GM12873 (cell line): ENCODE measurements around the gene KIF21B.

Source experiments
- TF ChIP-seq, protein P1 (sequence below): IDR thresholded peaks from 2 replicates; pipeline ENCODE4 v1.5.1; 2012; ENCODE audit warnings: low read depth, mild to moderate bottlenecking, moderate library complexity, low read length, control low read depth; ENCODE audit not compliant: insufficient read depth; ENCODE audit errors: missing control alignments

The KIF21B gene

DNA sequence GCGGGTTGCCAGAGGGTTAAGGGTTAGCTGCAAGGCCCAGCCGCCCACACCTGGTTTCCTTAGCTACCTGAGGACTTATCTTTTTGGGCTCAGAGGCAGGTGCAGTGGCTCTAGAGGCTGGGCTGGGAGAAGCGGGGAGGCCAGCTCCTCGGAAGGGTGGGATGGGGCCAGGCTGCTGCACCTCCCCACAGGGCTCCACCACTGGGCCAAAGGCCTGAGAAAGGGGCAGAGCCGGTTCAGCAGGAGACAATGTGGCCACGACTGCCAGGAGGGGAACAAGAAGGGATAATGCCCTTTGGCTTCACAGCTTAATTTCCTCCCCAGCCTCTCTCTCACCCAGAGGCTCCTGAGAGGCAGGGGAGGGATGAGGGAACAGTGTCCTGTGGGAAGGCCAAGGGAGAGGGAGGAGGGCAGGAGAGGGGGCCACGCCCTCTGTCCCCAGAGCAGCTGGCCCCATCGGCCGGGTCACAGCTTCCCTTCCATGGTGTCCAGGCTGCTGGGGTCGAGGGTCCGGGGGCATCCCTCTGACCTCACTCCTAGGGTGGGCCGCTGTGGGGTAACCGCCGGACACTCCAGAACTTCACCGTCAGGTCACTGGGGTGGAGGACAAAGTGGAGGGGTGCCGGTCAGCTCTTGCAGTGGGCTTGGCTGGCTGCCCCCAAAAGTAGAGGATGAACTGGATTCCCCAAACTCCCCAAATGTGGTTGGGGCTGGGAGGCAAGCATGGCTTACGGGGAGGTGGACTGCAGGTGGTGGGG, 50.4 kb downstream of the KIF21B start:
- TF ChIP-seq, protein P1, sequence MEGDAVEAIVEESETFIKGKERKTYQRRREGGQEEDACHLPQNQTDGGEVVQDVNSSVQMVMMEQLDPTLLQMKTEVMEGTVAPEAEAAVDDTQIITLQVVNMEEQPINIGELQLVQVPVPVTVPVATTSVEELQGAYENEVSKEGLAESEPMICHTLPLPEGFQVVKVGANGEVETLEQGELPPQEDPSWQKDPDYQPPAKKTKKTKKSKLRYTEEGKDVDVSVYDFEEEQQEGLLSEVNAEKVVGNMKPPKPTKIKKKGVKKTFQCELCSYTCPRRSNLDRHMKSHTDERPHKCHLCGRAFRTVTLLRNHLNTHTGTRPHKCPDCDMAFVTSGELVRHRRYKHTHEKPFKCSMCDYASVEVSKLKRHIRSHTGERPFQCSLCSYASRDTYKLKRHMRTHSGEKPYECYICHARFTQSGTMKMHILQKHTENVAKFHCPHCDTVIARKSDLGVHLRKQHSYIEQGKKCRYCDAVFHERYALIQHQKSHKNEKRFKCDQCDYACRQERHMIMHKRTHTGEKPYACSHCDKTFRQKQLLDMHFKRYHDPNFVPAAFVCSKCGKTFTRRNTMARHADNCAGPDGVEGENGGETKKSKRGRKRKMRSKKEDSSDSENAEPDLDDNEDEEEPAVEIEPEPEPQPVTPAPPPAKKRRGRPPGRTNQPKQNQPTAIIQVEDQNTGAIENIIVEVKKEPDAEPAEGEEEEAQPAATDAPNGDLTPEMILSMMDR, result no peak

DNA sequence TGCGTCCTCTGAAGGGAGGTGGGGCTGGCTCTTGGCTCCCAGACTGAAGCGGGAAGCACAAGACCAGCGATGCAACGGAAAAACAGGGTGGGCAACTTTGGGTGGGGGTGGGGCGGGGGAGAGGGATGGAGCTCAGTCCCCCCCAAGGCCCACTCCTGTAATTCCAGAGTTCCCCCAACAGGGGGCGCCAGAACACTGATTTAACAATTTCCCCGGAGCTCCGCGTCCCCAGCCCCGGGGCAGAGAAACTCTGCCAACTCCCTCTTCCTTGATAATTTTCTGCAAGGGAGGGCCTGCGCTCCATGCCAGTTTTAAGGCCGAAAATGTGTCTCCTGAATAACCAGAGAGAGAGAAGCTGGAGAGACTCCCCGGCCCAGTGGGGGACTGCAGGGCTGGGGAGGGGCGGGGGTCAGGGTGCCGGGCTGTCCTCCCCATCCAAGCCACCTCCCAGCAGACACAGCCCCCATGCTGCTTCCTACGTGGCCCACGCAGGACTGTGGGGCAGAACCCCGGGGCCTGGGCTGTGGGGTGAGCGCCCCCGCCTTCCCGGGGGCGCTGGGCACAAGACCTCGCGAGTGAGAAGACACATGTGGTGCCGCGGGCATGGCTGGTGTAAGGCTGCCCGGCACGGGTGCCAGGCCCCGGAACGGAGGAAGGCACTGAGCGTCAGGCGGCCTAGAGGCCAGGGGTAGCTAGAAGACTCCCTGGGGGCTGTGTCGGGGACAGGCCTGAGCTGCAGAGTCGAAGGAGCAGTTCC, 51.4 kb downstream of the KIF21B start:
- TF ChIP-seq, protein P1, result peak; percentile 72

DNA sequence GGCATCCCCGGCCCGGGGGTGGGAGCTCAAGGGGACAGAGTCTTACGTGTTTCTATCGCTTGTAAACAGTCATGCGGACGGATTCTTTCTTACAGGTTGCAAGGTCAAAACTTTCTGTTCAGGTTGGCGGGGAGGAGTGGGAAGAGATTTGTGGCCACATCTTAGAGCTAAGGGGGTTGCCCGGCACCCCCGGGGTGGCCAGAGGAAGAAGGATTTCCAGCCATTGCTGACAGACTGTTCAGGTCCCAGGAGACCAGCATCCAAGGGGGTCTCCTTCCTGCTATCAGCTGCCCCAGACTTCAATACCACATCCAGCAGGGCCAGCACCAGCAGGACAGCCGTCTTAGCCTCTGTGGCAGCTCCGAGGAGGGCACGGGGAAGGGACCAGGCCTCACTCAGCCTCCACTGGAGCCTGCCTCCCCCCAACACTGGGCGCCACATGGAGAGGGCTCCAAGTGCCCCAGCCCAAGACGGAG, 52.0 kb downstream of the KIF21B start:
- TF ChIP-seq, protein P1, result no peak

DNA sequence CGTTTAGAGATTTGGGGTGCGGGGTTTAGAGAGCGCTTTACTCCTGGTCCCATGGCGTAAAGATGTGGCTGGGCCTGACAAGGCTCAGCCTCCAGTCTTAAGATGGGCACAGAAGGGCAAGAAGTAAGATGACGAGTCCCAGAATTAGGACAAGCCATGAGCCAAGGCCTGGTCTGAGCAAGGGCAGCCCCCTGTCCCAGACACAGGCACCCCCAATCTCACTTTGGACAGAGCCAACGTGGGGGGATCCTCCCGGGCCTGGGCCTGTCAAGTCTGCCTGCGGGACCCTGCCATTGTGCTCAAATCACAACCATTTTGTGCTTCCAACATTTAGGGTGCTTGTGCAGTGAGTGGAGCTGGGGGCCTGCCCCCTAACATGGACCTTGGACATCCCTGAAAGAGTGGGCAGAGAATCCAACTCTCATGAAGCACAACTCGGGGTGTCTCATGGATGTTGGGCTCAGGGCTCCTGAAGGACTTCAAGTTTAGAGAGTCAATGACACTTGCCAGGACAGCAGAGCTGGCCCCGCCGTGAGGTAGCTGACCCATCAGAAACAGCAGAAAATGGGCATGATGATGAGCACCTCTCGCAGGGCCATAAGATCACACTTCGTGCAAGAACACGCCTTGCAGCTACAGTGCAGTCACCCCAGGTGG, 52.6 kb downstream of the KIF21B start:
- TF ChIP-seq, protein P1, result no peak

DNA sequence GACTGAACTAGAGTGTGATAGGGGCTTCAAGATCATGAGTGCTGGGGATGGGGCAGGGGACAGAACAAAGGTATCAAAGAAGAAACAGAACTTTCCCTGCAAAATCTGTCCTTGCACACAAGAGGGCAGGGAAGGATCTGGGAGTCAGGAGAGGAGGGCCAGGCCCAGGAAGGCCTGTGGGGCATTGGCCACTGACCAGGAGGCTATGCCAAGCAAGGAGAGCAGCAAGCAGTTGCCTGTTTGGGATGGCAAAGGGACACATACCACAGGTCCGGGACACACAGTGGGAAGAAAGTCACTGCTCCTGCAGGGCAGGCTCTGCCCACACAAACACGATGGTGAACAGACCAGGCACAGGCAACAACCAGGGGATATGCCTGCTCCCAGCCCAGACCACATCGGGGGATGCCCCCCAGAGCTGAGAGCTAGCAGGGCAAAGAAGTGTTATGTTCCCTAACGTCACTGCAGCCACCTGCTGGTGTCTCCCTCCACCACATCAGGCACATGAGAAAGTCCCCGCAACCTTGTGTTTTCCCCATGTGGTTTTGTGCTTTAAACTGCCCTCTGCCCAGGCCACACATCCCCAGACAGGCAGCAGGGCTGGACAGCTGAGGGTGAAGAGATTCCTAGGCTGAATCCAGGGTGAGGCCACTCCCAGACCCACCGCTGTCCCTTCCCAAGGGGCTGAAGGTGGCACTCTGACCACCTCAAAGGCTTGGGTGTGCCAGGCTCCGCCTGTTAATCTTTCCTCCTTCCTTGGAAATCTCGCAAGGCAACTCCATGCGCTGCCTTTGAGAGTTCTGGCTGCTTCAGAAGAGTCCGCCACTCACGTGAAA, 53.6 kb downstream of the KIF21B start:
- TF ChIP-seq, protein P1, result peak; percentile 52

DNA sequence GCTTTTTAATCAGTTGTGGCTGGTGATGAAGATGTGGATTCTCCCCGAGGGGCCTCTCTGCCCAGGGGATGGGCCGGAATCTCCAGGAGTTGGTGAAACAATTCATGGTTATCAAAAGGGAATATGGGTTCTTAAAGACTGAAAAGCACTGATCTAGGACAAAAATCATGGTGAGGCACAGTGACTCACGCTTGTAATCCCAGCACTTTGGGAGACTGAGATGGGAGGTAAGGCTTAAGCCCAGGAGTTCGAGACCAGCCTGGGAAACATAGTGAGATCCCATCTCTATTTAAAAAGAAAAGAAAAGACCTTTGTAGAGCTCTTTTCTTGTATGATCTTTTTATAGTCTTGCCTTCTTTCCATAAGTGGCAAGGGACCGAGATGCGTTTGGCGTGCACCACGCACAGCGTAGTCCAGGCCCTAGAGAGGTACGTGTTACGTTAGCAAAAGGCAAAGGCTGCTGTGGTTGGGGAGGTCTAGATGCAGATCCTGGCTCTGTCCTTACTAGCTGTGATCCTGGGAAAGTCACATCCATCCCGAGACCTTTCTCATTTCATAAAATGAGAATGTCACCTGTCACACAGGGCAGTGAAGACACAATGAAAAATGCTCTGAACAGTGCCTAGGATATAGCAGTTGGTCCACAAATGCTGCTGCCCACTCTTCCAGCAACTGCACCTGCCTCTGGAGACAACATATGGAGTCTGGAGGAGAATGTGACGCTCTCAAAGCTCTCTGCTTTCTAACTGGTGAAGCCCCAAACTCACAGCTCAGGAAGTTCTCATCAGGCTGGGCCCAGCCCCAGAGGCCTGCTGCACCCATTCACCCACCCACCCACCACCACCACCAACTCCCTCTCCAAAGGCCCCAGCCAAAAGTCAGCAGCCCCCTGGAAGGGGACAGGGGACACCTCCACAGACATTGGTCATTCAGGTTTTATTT, 54.8 kb downstream of the KIF21B start:
- TF ChIP-seq, protein P1, result no peak
